Mesothelial cell of epicardium (in vitro differentiated cells): Measurements from ENCODE around the gene COL13A1. TPM values are rescaled to one million over a fixed set of nuclear protein-coding genes. Genes with fewer than 3 reads are reported as not detected.

Source experiments
- DNase-seq, 2 experiments: peaks; one replicate each; pipeline ENCODE4 v3.0.0; 2021; ENCODE audit warnings: low spot score in 2 of 2; ENCODE audit not compliant: unreplicated experiment in 2 of 2
- H3K27ac Mint-ChIP-seq: 2 replicates; pipeline ENCODE4 v1.8.0; 2021; ENCODE audit warnings: mixed read lengths
- H3K27me3 Mint-ChIP-seq: 2 replicates; pipeline ENCODE4 v1.8.0; 2021; ENCODE audit warnings: low read depth, mixed read lengths
- H3K36me3 Mint-ChIP-seq: 2 replicates; pipeline ENCODE4 v1.8.0; 2021; ENCODE audit warnings: mixed read lengths
- H3K4me1 Mint-ChIP-seq: 2 replicates; pipeline ENCODE4 v1.8.0; 2021; ENCODE audit warnings: mixed read lengths
- H3K4me3 Mint-ChIP-seq: 2 replicates; pipeline ENCODE4 v1.8.0; 2021; ENCODE audit warnings: mild to moderate bottlenecking, moderate library complexity, mixed read lengths
- H3K9me3 Mint-ChIP-seq: 2 replicates; pipeline ENCODE4 v1.8.0; 2021; ENCODE audit warnings: mixed read lengths
- CTCF ChIP-seq: fragments of 200-600 bp; sonication (generic); IDR thresholded peaks from one replicate; pipeline ENCODE4 v1.5.0; 2021; ENCODE audit warnings: antibody characterized with exemption; ENCODE audit not compliant: unreplicated experiment
- total RNA-seq: library from RNA; stranded (reverse); gene quantifications from 3 replicates; pipeline ENCODE4 v1.2.1, GENCODE V29; 2021

The COL13A1 gene
- total RNA-seq, 1 donor from 2014 or later = 14.4 TPM

- H3K4me3 Mint-ChIP-seq = no peak overlapping the region
- H3K36me3 Mint-ChIP-seq = no peaks in the 10 kb centered on the region
- H3K9me3 Mint-ChIP-seq = no peaks in the 10 kb centered on the region
- H3K27me3 Mint-ChIP-seq = peaks cover 26% of the 10 kb centered on the region
- no peak for TF ChIP-seq CTCF
- DNase-seq = no peak
- peaks cover 15% of the 10 kb centered on the region for H3K4me1 Mint-ChIP-seq
- no peak overlapping the region for H3K27ac Mint-ChIP-seq
Measured at GRCh38 chr10:69791812-69792211, 9.9 kb upstream of the COL13A1 start.

- no peak for TF ChIP-seq CTCF
- H3K4me1 Mint-ChIP-seq = peaks cover 15% of the 10 kb centered on the region
- H3K4me3 Mint-ChIP-seq = no peak overlapping the region
- no peaks in the 10 kb centered on the region for H3K36me3 Mint-ChIP-seq
- peak overlapping the region; percentile 44 for H3K27ac Mint-ChIP-seq
- no peaks in the 10 kb centered on the region for H3K9me3 Mint-ChIP-seq
- no peak for DNase-seq
- peaks cover 28% of the 10 kb centered on the region for H3K27me3 Mint-ChIP-seq
Measured at GRCh38 chr10:69792341-69792740, 9.4 kb upstream of the COL13A1 start.

GRCh38 chr10:69794673-69795072 is 7.0 kb upstream of the COL13A1 start:
- Mint-ChIP-seq H3K4me3 (no peak overlapping the region), H3K27ac (no peak overlapping the region), H3K9me3 (no peaks in the 10 kb centered on the region), H3K4me1 (peaks cover 11% of the 10 kb centered on the region), H3K27me3 (peaks cover 39% of the 10 kb centered on the region), H3K36me3 (no peaks in the 10 kb centered on the region)
- DNase-seq = no peak
- TF ChIP-seq CTCF = no peak

- H3K4me1 Mint-ChIP-seq = peaks cover 14% of the 10 kb centered on the region
- no peak overlapping the region for H3K4me3 Mint-ChIP-seq
- no peak for DNase-seq
- H3K9me3 Mint-ChIP-seq = no peaks in the 10 kb centered on the region
- no peaks in the 10 kb centered on the region for H3K36me3 Mint-ChIP-seq
- H3K27me3 Mint-ChIP-seq = peaks cover 44% of the 10 kb centered on the region
- no peak overlapping the region for H3K27ac Mint-ChIP-seq
- no peak for TF ChIP-seq CTCF
Measured at GRCh38 chr10:69795242-69795934, 6.3 kb upstream of the COL13A1 start.

GRCh38 chr10:69797959-69798358 is 3.7 kb upstream of the COL13A1 start:
- no peak overlapping the region for H3K4me3 Mint-ChIP-seq
- no peak for TF ChIP-seq CTCF
- no peak overlapping the region for H3K27ac Mint-ChIP-seq
- peaks cover 25% of the 10 kb centered on the region for H3K4me1 Mint-ChIP-seq
- H3K9me3 Mint-ChIP-seq = no peaks in the 10 kb centered on the region
- no peaks in the 10 kb centered on the region for H3K36me3 Mint-ChIP-seq
- no peak for DNase-seq
- H3K27me3 Mint-ChIP-seq = peaks cover 59% of the 10 kb centered on the region

GRCh38 chr10:69800109-69800508 is 1.6 kb upstream of the COL13A1 start:
- H3K27me3 Mint-ChIP-seq = peaks cover 75% of the 10 kb centered on the region
- DNase-seq = peak in 1 of 2 experiments; percentile 48

More at GRCh38 chr10:69800109-69800508, 1.6 kb upstream of the COL13A1 start:
- no peaks in the 10 kb centered on the region for H3K36me3 Mint-ChIP-seq
- H3K4me1 Mint-ChIP-seq = peaks cover 21% of the 10 kb centered on the region
- H3K27ac Mint-ChIP-seq = no peak overlapping the region
- no peaks in the 10 kb centered on the region for H3K9me3 Mint-ChIP-seq
- TF ChIP-seq CTCF = peak; percentile 50
- H3K4me3 Mint-ChIP-seq = no peak overlapping the region
